Chondrocyte (in vitro differentiated cells): ENCODE results near the gene TRIM29. TPM values are rescaled to one million over a fixed set of nuclear protein-coding genes. Genes with fewer than 3 reads are reported as not detected.

Experiments
- DNase-seq: peaks from one replicate; pipeline ENCODE4 v3.0.0; 2021; ENCODE audit warnings: mixed read lengths, low spot score
- H3K27ac Mint-ChIP-seq: one replicate; pipeline ENCODE4 v1.8.0; 2021; ENCODE audit warnings: mild to moderate bottlenecking, moderate library complexity, mixed read lengths; ENCODE audit not compliant: unreplicated experiment
- H3K27me3 Mint-ChIP-seq: 2 replicates; pipeline ENCODE4 v1.8.0; 2021; ENCODE audit warnings: low read depth, mixed read lengths
- H3K36me3 Mint-ChIP-seq: 2 replicates; pipeline ENCODE4 v1.8.0; 2021; ENCODE audit warnings: low read depth, mixed read lengths
- H3K4me1 Mint-ChIP-seq: 2 replicates; pipeline ENCODE4 v1.8.0; 2021; ENCODE audit warnings: low read depth, mild to moderate bottlenecking, mixed read lengths
- H3K4me3 Mint-ChIP-seq: one replicate; pipeline ENCODE4 v1.8.0; 2021; ENCODE audit warnings: mild to moderate bottlenecking, moderate library complexity, mixed read lengths; ENCODE audit not compliant: unreplicated experiment
- H3K9me3 Mint-ChIP-seq: 2 replicates; pipeline ENCODE4 v1.8.0; 2021; ENCODE audit warnings: low read depth, mixed read lengths
- total RNA-seq: library from RNA; stranded (reverse); gene quantifications from 3 replicates; pipeline ENCODE4 v1.2.1, GENCODE V29; 2021
- TF ChIP-seq, protein P1 (sequence below): fragments of 200-600 bp; sonication (generic); IDR thresholded peaks from 2 replicates; pipeline ENCODE4 v1.5.0; 2021; ENCODE audit warnings: antibody characterized with exemption, mild to moderate bottlenecking, moderate library complexity

Gene TRIM29
- total RNA-seq, 1 donor from 2014 or later: not detected

DNA sequence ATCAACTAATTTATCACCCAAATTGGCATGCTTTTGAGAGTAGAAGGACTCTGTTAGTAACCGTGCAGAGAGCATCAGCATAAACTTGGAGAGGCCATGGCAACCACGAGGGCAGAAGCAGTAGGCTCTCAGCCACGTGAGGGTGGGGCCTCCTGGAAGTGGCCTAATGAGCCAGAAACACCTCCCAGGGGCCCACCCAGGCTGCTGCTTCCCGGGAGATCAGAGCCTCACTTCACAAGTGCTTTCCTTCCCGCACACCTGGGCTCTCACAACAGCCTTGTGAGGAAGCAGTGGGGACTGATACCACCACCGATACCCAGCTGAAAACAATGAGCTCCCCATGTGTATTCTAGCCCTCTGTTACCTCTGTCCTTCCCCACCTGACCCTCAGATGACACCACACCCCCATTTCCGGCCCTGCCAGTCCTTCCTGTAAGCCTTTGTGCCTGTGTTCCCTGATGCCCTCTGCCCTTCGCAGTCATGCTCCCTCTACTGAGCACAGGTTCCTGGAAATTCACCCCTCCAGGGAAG lies 17.0 kb downstream of the TRIM29 start:
- Mint-ChIP-seq H3K4me1 (no peaks in the 10 kb centered on the region), H3K4me3 (no peak overlapping the region), H3K27ac (no peak overlapping the region), H3K9me3 (peaks cover 4% of the 10 kb centered on the region), H3K36me3 (peaks cover 2% of the 10 kb centered on the region), H3K27me3 (peaks cover 21% of the 10 kb centered on the region)
- no peak for DNase-seq
- TF ChIP-seq, protein P1, sequence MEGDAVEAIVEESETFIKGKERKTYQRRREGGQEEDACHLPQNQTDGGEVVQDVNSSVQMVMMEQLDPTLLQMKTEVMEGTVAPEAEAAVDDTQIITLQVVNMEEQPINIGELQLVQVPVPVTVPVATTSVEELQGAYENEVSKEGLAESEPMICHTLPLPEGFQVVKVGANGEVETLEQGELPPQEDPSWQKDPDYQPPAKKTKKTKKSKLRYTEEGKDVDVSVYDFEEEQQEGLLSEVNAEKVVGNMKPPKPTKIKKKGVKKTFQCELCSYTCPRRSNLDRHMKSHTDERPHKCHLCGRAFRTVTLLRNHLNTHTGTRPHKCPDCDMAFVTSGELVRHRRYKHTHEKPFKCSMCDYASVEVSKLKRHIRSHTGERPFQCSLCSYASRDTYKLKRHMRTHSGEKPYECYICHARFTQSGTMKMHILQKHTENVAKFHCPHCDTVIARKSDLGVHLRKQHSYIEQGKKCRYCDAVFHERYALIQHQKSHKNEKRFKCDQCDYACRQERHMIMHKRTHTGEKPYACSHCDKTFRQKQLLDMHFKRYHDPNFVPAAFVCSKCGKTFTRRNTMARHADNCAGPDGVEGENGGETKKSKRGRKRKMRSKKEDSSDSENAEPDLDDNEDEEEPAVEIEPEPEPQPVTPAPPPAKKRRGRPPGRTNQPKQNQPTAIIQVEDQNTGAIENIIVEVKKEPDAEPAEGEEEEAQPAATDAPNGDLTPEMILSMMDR: no peak

DNA sequence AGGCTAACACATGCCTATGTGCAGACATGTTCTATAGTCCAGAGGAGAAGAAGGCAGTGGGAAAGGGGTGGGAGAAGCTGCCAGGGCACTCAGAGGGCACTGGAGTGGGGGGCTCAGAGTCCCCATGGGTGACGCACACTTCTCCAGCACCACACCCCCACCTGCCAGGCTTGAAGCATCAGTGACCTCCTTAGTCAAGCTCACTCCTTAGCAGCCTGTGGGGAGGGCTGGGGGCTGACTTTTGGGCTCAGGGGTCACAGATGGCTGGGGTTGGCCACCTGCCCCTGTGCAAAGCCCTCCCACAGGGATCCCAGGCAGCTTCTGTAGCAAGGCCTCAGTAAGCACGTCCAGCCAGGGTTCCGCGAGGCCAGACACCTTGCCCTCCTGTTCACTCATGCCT lies 18.8 kb downstream of the TRIM29 start:
- no peak overlapping the region for H3K4me3 Mint-ChIP-seq
- no peak overlapping the region for H3K27ac Mint-ChIP-seq
- TF ChIP-seq, protein P1: no peak
- peaks cover 29% of the 10 kb centered on the region for H3K27me3 Mint-ChIP-seq
- H3K36me3 Mint-ChIP-seq: peaks cover 2% of the 10 kb centered on the region
- DNase-seq: no peak
- peaks cover 4% of the 10 kb centered on the region for H3K9me3 Mint-ChIP-seq
- no peaks in the 10 kb centered on the region for H3K4me1 Mint-ChIP-seq

DNA sequence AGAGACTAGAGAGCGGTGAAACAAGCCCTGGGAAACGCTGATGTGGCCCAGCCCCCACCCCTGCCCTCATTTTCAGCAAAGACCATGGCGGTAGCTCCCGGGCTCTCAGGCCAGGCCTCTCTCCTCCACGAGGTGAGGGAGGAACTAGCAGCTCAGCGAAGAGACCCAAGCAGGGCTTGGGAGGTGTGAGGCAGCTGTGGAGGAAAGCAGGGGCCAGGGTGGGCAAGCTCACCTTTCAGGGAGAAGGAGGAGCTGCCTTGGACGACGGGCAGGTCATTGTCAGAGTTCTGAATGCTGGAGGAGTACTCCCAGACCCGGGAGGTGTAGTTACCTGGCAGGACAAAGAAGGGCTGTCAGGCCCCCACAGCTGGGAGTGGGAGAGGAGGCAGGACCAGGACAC lies 19.9 kb downstream of the TRIM29 start:
- Mint-ChIP-seq H3K4me1 (no peaks in the 10 kb centered on the region), H3K27ac (no peak overlapping the region), H3K9me3 (peaks cover 4% of the 10 kb centered on the region), H3K27me3 (peaks cover 40% of the 10 kb centered on the region), H3K36me3 (peaks cover 2% of the 10 kb centered on the region), H3K4me3 (no peak overlapping the region)
- no peak for DNase-seq
- TF ChIP-seq, protein P1: no peak

DNA sequence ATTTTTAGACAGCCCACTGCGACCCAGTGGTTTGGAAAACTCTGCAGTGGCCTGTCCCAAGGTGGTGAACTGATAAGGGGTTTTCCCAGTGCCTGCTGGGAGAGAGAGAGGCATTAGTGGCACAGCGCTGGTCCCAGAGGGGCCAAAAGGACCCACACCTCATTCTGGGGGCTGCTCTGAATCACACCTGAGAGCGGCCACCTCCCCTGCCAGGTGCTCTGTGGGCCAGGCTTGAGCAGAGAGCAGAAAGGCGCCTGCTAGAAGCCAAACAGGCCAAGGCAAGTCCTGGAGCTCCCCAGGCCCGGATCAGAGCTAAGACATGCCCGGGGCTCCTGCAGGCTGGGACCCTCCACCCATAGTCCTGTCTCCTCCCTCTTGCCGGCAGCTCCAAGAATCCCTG lies 20.9 kb downstream of the TRIM29 start:
- no peak for DNase-seq
- peaks cover 2% of the 10 kb centered on the region for H3K36me3 Mint-ChIP-seq
- H3K27ac Mint-ChIP-seq: no peak overlapping the region
- H3K9me3 Mint-ChIP-seq: peaks cover 4% of the 10 kb centered on the region
- no peak overlapping the region for H3K4me3 Mint-ChIP-seq
- TF ChIP-seq, protein P1: no peak
- peaks cover 41% of the 10 kb centered on the region for H3K27me3 Mint-ChIP-seq
- H3K4me1 Mint-ChIP-seq: no peaks in the 10 kb centered on the region

DNA sequence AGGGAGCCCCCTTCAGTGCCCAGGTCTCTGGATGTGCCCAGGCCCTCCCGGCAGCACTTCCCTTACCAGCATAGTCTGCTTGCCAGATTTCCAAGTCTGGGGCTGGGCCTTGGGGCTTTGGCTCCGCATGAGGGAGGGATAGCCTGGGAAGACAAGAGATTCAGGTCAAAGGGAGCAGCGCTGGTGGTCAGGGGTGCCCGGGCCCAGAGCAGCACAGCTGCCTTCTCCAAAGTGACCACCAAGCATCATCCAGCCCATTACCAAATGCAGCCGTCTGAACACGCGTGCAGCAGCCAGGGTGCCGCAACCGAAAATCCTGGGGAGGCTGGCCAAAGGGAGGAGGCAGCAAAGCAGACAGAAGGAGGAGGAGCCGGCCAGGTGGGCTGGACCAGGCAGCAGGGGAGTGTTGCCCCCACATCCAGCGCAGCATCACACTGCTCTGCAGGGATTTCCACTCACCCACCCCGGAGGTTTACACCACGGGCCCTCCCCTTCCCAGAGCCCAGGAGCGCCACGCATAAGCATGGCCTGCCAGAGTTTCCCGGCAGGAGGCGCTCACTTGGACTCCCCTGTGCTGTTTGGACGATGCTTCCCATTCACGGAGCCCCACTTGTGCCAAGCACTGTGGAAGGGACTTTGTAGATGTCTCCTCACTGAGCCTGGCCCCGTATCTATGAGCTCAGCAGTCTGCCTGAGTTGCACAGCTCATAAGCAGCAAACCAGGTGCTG lies 22.5 kb downstream of the TRIM29 start:
- DNase-seq: no peak
- H3K36me3 Mint-ChIP-seq: peaks cover 2% of the 10 kb centered on the region
- no peak overlapping the region for H3K4me3 Mint-ChIP-seq
- H3K9me3 Mint-ChIP-seq: no peaks in the 10 kb centered on the region
- no peak overlapping the region for H3K27ac Mint-ChIP-seq
- H3K27me3 Mint-ChIP-seq: peaks cover 52% of the 10 kb centered on the region
- TF ChIP-seq, protein P1: no peak
- H3K4me1 Mint-ChIP-seq: no peaks in the 10 kb centered on the region
